Body of pancreas (tissue), 4 donors: Measurements from ENCODE around the gene ARID3A. TPM values are rescaled to one million over a fixed set of nuclear protein-coding genes. Genes with fewer than 3 reads are reported as not detected.
A peak's percentile ranks its signal among the peaks of the same experiment; 100 is the strongest.

Experiments used
- ATAC-seq: fragments of 150-250 bp; one replicate; pipeline ENCODE4 v1.9.1; 2016
- DNase-seq, 4 donors: peaks; one replicate each; pipeline ENCODE4 v3.0.0-alpha.2; 2019
- H3K27ac ChIP-seq, 4 donors: fragments of 200-600 bp; sonication (generic); 1 replicate in 3 of 4; 2 replicates in 1 of 4; pipeline versions ENCODE4 v1.5.1 to v1.6.1; 2016 to 2019; ENCODE audit warnings: mild to moderate bottlenecking in 1 of 4, mixed read lengths in 1 of 4, moderate library complexity in 1 of 4
- H3K27me3 ChIP-seq, 2 donors: fragments of 200-600 bp; sonication (generic); one replicate each; pipeline ENCODE4 v1.6.0; 2016; ENCODE audit warnings: mild to moderate bottlenecking in 1 of 2
- H3K36me3 ChIP-seq, 2 donors: fragments of 200-600 bp; sonication (generic); replicated peaks in 1 of 2; 2 replicates each; pipeline ENCODE4 v1.5.1; 2016; ENCODE audit warnings: low read depth in 2 of 2; ENCODE audit not compliant: insufficient read depth in 1 of 2
- H3K4me1 ChIP-seq: fragments of 200-600 bp; sonication (generic); one replicate; pipeline ENCODE4 v1.6.0; 2016
- H3K4me3 ChIP-seq, 2 donors: fragments of 200-600 bp; sonication (generic); 1 replicate in 1 of 2; 2 replicates in 1 of 2; pipeline ENCODE4 v1.5.1; 2016 to 2019
- H3K9me3 ChIP-seq, 3 donors: fragments of 200-600 bp; sonication (generic); 1 replicate in 2 of 3; 2 replicates in 1 of 3; pipeline ENCODE4 v1.5.1; 2016
- CTCF ChIP-seq, 7 experiments: fragments of 450-650 bp in 4 of 7; fragments of 200-600 bp in 3 of 7; sonication (generic) in 3 of 7; IDR thresholded peaks; one replicate each; pipeline ENCODE4 v1.5.1; 2016 to 2019; ENCODE audit warnings: antibody characterized with exemption in 7 of 7
- POLR2A ChIP-seq, 3 donors: fragments of 450-650 bp; IDR thresholded peaks; one replicate each; pipeline ENCODE4 v1.6.1; 2016; ENCODE audit warnings: antibody characterized with exemption in 3 of 3, mild to moderate bottlenecking in 2 of 3
- WGBS, 2 donors: methylation state at CpG; one replicate each; pipeline ENCODE4 v1.1.5; 2017; 5-methylcytosine and 5-hydroxymethylcytosine counted together
- intact Hi-C: fragments of 100-400 bp; cut with DNase I; formaldehyde crosslinking; loops from one replicate; pipeline ENCODE4 v1.15.1; 2023
- total RNA-seq, 2 donors: library from RNA; depleted of rRNA; stranded (reverse); fragments of >200 nt; gene quantifications; one replicate each; pipeline ENCODE4 v1.1.0, GENCODE V29; 2016

Gene ARID3A
- total RNA-seq, 2 donors from 2014 or later = 3.1 to 5.9 TPM

- no peak for TF ChIP-seq POLR2A (IDR thresholded peaks at IDR 0.05)
- TF ChIP-seq CTCF (IDR thresholded peaks at IDR 0.05) = peak in 2 of 7 experiments; percentile 6
- Histone ChIP-seq H3K9me3 (no peaks in the 10 kb centered on the region), H3K36me3 (no peaks in the 10 kb centered on the region), H3K27ac (no peak overlapping the region), H3K4me1 (peaks cover 50% of the 10 kb centered on the region), H3K4me3 (no peak overlapping the region), H3K27me3 (peaks cover 0 to 22% of the 10 kb centered on the region in 2 donors)
- intact Hi-C loops = no loop called here
- DNase-seq (peak in 2 of 4 donors; percentile 55 to 68), ATAC-seq (peak; percentile 5)
- WGBS, 2 donors = 5 to 6% methylated on average over 3 to 50 of the region's 84 CpGs
Observed at GRCh38 chr19:920051-920864, 5.6 kb upstream of the ARID3A start.

- TF ChIP-seq POLR2A (IDR thresholded peaks at IDR 0.05) (no peak), CTCF (IDR thresholded peaks at IDR 0.05) (no peak)
- Histone ChIP-seq H3K4me3 (peak overlapping the region; percentile 74 to 84), H3K27me3 (peaks cover 0 to 4% of the 10 kb centered on the region in 2 donors), H3K4me1 (peaks cover 39% of the 10 kb centered on the region), H3K36me3 (no peaks in the 10 kb centered on the region), H3K9me3 (no peaks in the 10 kb centered on the region), H3K27ac (peak overlapping the region in 2 of 4 donors; percentile 84 to 85)
- DNase-seq (no peak), ATAC-seq (no peak)
- intact Hi-C loops = no loop called here
- 10 to 12% methylated on average over 20 to 31 of the region's 31 CpGs for WGBS, 2 donors
Observed at GRCh38 chr19:924553-925086, 1.2 kb upstream of the ARID3A start.

GRCh38 chr19:925087-925525, 729 bp upstream of the ARID3A start:
- peak overlapping the region; percentile 73 to 93 (median 84) for H3K27ac ChIP-seq
- ATAC-seq = peak; percentile 64
- H3K36me3 ChIP-seq = no peaks in the 10 kb centered on the region
- no peak for TF ChIP-seq CTCF (IDR thresholded peaks at IDR 0.05)
- peak in 1 of 3 donors; percentile 3 for TF ChIP-seq POLR2A (IDR thresholded peaks at IDR 0.05)
- 0 to 1% methylated on average over 3 to 39 of the region's 39 CpGs for WGBS, 2 donors
- peak in 2 of 4 donors; percentile 71 to 75 for DNase-seq
- peak overlapping the region; percentile 74 to 84 for H3K4me3 ChIP-seq
- no peaks in the 10 kb centered on the region for H3K27me3 ChIP-seq
- H3K9me3 ChIP-seq = no peaks in the 10 kb centered on the region
- intact Hi-C loops = no loop called here
- H3K4me1 ChIP-seq = peaks cover 34% of the 10 kb centered on the region

GRCh38 chr19:926323-926588, 421 bp downstream of the ARID3A start:
- 0% methylated on average over 12 to 21 of the region's 21 CpGs for WGBS, 2 donors
- peaks cover 28% of the 10 kb centered on the region for H3K4me1 ChIP-seq
- H3K27me3 ChIP-seq = no peaks in the 10 kb centered on the region
- intact Hi-C loops = no loop called here
- no peak for TF ChIP-seq POLR2A (IDR thresholded peaks at IDR 0.05)
- TF ChIP-seq CTCF (IDR thresholded peaks at IDR 0.05) = no peak
- no peaks in the 10 kb centered on the region for H3K36me3 ChIP-seq
- DNase-seq = no peak
- H3K4me3 ChIP-seq = peak overlapping the region; percentile 74 to 84
- ATAC-seq = no peak
- H3K27ac ChIP-seq = peak overlapping the region; percentile 73 to 93 (median 84)
- no peaks in the 10 kb centered on the region for H3K9me3 ChIP-seq
